ENCODE results near the gene NTN1. TPM values are rescaled to one million over a fixed set of nuclear protein-coding genes. Genes with fewer than 3 reads are reported as not detected.
"Not testable (repeated sequence)": the region's sequence is repeated elsewhere in the genome, so short reads cannot be mapped to it uniquely, and the experiment has no call there.

Gene NTN1
- total RNA-seq, 1 experiment from 2014 or later: 0.94 TPM

DNA sequence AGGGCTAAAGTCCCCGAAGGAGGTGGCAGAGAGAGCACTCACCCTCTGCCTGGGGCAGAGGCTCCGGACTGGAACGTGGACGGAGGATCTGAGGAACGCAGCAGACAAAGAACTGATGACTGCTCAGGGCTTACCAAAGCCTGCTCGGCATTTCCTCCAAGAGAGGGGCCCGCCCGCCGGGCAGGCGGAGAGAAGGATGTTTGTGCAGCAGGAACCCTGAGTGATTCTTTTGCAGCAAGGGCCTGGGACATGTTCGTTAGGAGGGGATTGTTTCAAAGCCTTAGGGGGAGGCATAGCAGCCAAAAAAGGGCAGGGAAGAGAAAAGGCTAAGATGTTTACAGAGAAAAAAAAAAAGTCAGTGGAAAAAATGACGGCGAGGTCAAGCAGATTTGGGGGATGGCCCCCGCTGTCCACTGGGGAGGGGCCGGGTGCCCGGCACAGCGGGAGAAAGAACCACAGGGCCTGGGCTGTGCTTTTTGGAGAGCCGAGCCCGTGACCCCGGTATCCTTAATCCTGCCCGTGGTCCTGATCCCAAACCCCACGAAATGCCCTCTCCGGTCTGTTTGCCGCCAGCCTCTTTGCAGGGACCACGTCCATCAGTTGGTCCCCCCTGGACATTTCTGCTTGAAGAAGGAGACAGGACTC is 129.3 kb downstream of the NTN1 start:
- intact Hi-C loops (cut with micrococcal nuclease; ENCODE audit: unreplicated experiment): no loop called here
- DNase-seq: no peak
- H3K27me3 Mint-ChIP-seq (ENCODE audit: unreplicated experiment): peaks cover 34% of the 10 kb centered on the region
- H3K4me1 Mint-ChIP-seq (ENCODE audit: low read depth, unreplicated experiment): no peaks in the 10 kb centered on the region
- CTCF ChIA-PET: no interaction called here
- no peaks in the 10 kb centered on the region for H3K9me3 Mint-ChIP-seq (ENCODE audit: low read depth, unreplicated experiment)
- no peak overlapping the region for H3K27ac Mint-ChIP-seq (ENCODE audit: unreplicated experiment)
- H3K36me3 Mint-ChIP-seq (ENCODE audit: insufficient read depth, unreplicated experiment): peaks cover 5% of the 10 kb centered on the region
- TF ChIP-seq, protein P1, sequence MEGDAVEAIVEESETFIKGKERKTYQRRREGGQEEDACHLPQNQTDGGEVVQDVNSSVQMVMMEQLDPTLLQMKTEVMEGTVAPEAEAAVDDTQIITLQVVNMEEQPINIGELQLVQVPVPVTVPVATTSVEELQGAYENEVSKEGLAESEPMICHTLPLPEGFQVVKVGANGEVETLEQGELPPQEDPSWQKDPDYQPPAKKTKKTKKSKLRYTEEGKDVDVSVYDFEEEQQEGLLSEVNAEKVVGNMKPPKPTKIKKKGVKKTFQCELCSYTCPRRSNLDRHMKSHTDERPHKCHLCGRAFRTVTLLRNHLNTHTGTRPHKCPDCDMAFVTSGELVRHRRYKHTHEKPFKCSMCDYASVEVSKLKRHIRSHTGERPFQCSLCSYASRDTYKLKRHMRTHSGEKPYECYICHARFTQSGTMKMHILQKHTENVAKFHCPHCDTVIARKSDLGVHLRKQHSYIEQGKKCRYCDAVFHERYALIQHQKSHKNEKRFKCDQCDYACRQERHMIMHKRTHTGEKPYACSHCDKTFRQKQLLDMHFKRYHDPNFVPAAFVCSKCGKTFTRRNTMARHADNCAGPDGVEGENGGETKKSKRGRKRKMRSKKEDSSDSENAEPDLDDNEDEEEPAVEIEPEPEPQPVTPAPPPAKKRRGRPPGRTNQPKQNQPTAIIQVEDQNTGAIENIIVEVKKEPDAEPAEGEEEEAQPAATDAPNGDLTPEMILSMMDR (IDR thresholded peaks at IDR 0.05; ENCODE audit: unreplicated experiment): no peak
- no TSS peak for BruUV-seq (replicated peaks)
- H3K4me3 Mint-ChIP-seq (ENCODE audit: low read depth, unreplicated experiment): no peak overlapping the region

DNA sequence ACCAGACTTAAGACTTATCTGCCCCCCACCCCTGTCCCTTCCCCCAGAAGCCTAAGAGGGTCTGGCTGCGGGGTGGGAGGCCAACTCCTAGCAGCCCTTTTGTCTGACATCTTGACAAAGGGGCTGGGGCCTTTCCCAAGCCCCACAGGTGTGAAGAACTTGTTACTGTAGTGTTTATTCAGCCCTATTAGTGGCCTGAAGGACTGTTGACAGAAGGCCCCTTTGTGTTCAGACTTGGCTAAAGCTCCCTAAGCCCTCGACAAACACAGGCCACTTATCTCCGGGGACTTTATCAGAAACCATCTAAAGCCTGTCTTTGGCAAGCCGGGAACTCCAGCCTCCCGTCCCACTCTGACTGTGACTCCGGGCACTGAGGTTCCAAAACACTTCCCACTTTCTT is 129.8 kb downstream of the NTN1 start:
- H3K27me3 Mint-ChIP-seq (ENCODE audit: unreplicated experiment): peaks cover 34% of the 10 kb centered on the region
- CTCF ChIA-PET: no interaction called here

DNA sequence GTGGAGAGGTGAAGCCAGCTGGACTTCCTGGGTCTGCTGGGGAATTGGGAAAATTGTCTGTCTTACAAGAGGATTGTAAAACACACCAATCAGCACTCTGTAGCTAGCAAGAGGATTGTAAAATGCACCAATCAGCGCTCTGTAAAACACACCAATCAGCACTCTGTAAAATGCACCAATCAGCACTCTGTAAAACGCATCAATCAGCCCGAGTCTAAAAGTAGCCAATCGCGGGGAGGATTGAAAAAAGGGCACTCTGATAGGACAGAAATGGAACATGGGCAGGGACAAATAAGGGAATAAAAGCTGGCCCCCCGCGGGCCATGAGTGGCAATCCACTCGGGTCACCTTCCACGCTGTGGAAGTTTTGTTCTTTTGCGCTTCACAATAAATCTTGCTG is 130.4 kb downstream of the NTN1 start:
- BruUV-seq (replicated peaks); DNase-seq; intact Hi-C loops (cut with micrococcal nuclease; ENCODE audit: unreplicated experiment); H3K27ac Mint-ChIP-seq (ENCODE audit: unreplicated experiment); H3K9me3 Mint-ChIP-seq (ENCODE audit: low read depth, unreplicated experiment); H3K4me1 Mint-ChIP-seq (ENCODE audit: low read depth, unreplicated experiment); H3K4me3 Mint-ChIP-seq (ENCODE audit: low read depth, unreplicated experiment); H3K36me3 Mint-ChIP-seq (ENCODE audit: insufficient read depth, unreplicated experiment); CTCF ChIA-PET: not testable (repeated sequence)
- peaks cover 39% of the 10 kb centered on the region for H3K27me3 Mint-ChIP-seq (ENCODE audit: unreplicated experiment)

More for the DNA sequence above, 129.8 kb downstream of the NTN1 start:
- Mint-ChIP-seq H3K9me3 (ENCODE audit: low read depth, unreplicated experiment) (no peaks in the 10 kb centered on the region), H3K27ac (ENCODE audit: unreplicated experiment) (no peak overlapping the region), H3K36me3 (ENCODE audit: insufficient read depth, unreplicated experiment) (peaks cover 5% of the 10 kb centered on the region), H3K4me1 (ENCODE audit: low read depth, unreplicated experiment) (no peaks in the 10 kb centered on the region), H3K4me3 (ENCODE audit: low read depth, unreplicated experiment) (no peak overlapping the region)
- intact Hi-C loops (cut with micrococcal nuclease; ENCODE audit: unreplicated experiment): no loop called here
- TF ChIP-seq, protein P1 (IDR thresholded peaks at IDR 0.05; ENCODE audit: unreplicated experiment): no peak
- BruUV-seq (replicated peaks): no TSS peak
- DNase-seq: no peak

DNA sequence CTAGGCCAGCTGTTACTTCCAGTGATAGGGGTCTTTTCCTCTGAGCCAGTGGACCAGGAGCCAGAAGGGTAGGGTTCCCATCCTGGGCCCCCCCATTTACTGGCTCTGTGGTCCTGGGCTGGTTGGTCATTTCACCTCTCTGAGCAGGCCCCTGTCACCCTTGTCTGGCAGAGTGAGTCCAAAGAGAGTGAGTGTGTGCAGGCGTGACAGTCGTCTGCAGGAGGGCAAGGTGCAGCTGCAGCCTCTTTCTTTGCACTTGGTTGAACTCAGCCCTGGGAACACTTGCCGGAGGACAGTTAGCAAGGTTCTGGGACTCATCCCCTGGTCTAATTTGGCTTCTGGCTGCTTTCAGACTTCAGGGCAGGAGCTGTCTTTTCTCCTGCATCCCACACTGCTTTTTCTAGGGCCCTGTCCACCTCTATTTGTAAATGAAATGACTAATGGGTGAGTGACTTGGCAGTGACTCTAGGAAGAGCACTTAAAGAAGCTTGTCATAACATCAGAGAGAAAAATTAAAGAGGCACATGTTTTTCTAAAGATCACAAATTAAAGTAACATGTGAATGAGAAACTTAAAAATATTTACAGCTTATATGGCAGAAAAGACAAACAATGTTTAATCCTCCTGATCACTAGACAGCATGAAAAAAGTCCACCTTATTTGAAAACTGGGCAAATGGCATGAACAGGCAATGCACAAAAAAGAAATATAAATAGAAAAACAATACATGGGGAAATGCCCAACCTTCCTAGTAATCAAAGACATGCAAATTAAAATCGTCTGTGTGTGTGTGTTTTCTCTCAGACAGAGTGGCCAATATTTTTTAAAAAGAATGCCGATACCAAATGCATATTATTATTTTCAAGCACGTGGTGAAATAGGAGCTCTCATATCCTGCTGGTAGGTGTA is 137.5 kb downstream of the NTN1 start:
- DNase-seq: no peak
- Mint-ChIP-seq H3K4me3 (ENCODE audit: low read depth, unreplicated experiment) (no peak overlapping the region), H3K9me3 (ENCODE audit: low read depth, unreplicated experiment) (no peaks in the 10 kb centered on the region), H3K4me1 (ENCODE audit: low read depth, unreplicated experiment) (no peaks in the 10 kb centered on the region), H3K27ac (ENCODE audit: unreplicated experiment) (no peak overlapping the region), H3K36me3 (ENCODE audit: insufficient read depth, unreplicated experiment) (peaks cover 5% of the 10 kb centered on the region), H3K27me3 (ENCODE audit: unreplicated experiment) (peaks cover 15% of the 10 kb centered on the region)
- no TSS peak for BruUV-seq (replicated peaks)
- CTCF ChIA-PET: no interaction called here
- TF ChIP-seq, protein P1 (IDR thresholded peaks at IDR 0.05; ENCODE audit: unreplicated experiment): no peak
- intact Hi-C loops (cut with micrococcal nuclease; ENCODE audit: unreplicated experiment): no loop called here

Data from Calu3 (cell line).